Hepatocyte (in vitro differentiated cells): ENCODE measurements around the gene GBA3. TPM values are rescaled to one million over a fixed set of nuclear protein-coding genes. Genes with fewer than 3 reads are reported as not detected.

Experiments used
- DNase-seq: peaks from one replicate; pipeline ENCODE4 v3.0.0-alpha.2; 2016; ENCODE audit warnings: low spot score
- H2AFZ ChIP-seq: fragments of 200-600 bp; sonication (generic); 2 replicates; pipeline ENCODE4 v1.6.0; 2016; ENCODE audit warnings: antibody characterized with exemption, mild to moderate bottlenecking
- H3K27ac ChIP-seq: fragments of 200-600 bp; sonication (generic); 2 replicates; pipeline ENCODE4 v1.5.1; 2016; ENCODE audit warnings: mild to moderate bottlenecking
- H3K27me3 ChIP-seq: fragments of 200-600 bp; sonication (generic); 2 replicates; pipeline ENCODE4 v1.6.1; 2016
- H3K36me3 ChIP-seq: fragments of 200-600 bp; sonication (generic); replicated peaks from 2 replicates; pipeline ENCODE4 v1.5.1; 2016; ENCODE audit warnings: low read depth; ENCODE audit not compliant: insufficient read depth
- H3K4me1 ChIP-seq: fragments of 200-600 bp; sonication (generic); 2 replicates; pipeline ENCODE4 v1.5.1; 2016; ENCODE audit warnings: mild to moderate bottlenecking, moderate library complexity; ENCODE audit not compliant: insufficient read depth
- H3K4me2 ChIP-seq: fragments of 200-600 bp; sonication (generic); 2 replicates; pipeline ENCODE4 v1.6.0; 2016
- H3K4me3 ChIP-seq: fragments of 200-600 bp; sonication (generic); 2 replicates; pipeline ENCODE4 v1.5.1; 2016; ENCODE audit warnings: mild to moderate bottlenecking
- H3K79me2 ChIP-seq: fragments of 200-600 bp; sonication (generic); 2 replicates; pipeline ENCODE4 v1.6.0; 2017; ENCODE audit warnings: mild to moderate bottlenecking
- H3K9me2 ChIP-seq: fragments of 200-600 bp; sonication (generic); replicated peaks from 2 replicates; pipeline ENCODE4 v1.6.0; 2017; ENCODE audit warnings: mild to moderate bottlenecking; ENCODE audit not compliant: insufficient read depth
- H3K9me3 ChIP-seq: fragments of 200-600 bp; sonication (generic); 2 replicates; pipeline ENCODE4 v1.5.1; 2016; ENCODE audit warnings: low read depth, mild to moderate bottlenecking
- H4K20me1 ChIP-seq: fragments of 200-600 bp; sonication (generic); 2 replicates; pipeline ENCODE4 v1.6.0; 2016; ENCODE audit warnings: mild to moderate bottlenecking; ENCODE audit not compliant: insufficient read depth, poor library complexity, severe bottlenecking
- CTCF ChIP-seq: fragments of 200-600 bp; sonication (generic); IDR thresholded peaks from 2 replicates; pipeline ENCODE4 v1.5.1; 2016; ENCODE audit warnings: antibody characterized with exemption, mild to moderate bottlenecking; ENCODE audit not compliant: poor library complexity
- EZH2 ChIP-seq: fragments of 200-600 bp; sonication (generic); IDR thresholded peaks from 2 replicates; pipeline ENCODE4 v1.6.1; 2016; ENCODE audit warnings: antibody characterized with exemption, mild to moderate bottlenecking, borderline replicate concordance
- EZH2phosphoT487 ChIP-seq: fragments of 200-600 bp; sonication (generic); IDR thresholded peaks from one replicate; pipeline ENCODE4 v1.6.1; 2018; ENCODE audit warnings: antibody characterized with exemption, mild to moderate bottlenecking, low read depth, moderate library complexity; ENCODE audit not compliant: unreplicated experiment, severe bottlenecking
- WGBS: methylation state at CpG from one replicate; pipeline ENCODE4 v1.1.6; 2016; ENCODE audit warnings: low lambda C conversion rate; ENCODE audit errors: missing lambda C conversion rate; 5-methylcytosine and 5-hydroxymethylcytosine counted together
- polyA plus RNA-seq: library from polyadenylated mRNA; unstranded; fragments of >200 nt; fragmentation: Nextera tagmentation; extraction: Ambion mirVana; gene quantifications from 2 replicates; pipeline ENCODE4 v1.2.1, GENCODE V29; 2016
- total RNA-seq: library from RNA; depleted of rRNA; stranded (reverse); fragments of >200 nt; gene quantifications from 2 replicates; pipeline ENCODE4 v1.2.3, GENCODE V29; 2014

Gene GBA3
- total and polyA plus RNA-seq, 2 experiments from 2014 or later, result 14.3 to 34.2 TPM

GRCh38 chr4:22794732-22795131 lies 102.0 kb downstream of the GBA3 start:
- 86% methylated on average over 5 of the region's 5 CpGs for WGBS
- Histone ChIP-seq H3K27me3 (no peaks in the 10 kb centered on the region), H3K79me2 (no peaks in the 10 kb centered on the region), H3K4me2 (no peak overlapping the region), H4K20me1 (no peaks in the 10 kb centered on the region), H2AFZ (no peak overlapping the region), H3K9me3 (no peaks in the 10 kb centered on the region), H3K27ac (no peak overlapping the region), H3K9me2 (no peaks in the 10 kb centered on the region), H3K4me1 (no peaks in the 10 kb centered on the region), H3K36me3 (no peaks in the 10 kb centered on the region), H3K4me3 (no peak overlapping the region)
- no peak for DNase-seq
- TF ChIP-seq EZH2, result no peak
- no peak for TF ChIP-seq CTCF

- TF ChIP-seq EZH2phosphoT487, result no peak
- no peak for TF ChIP-seq EZH2
- no peak for TF ChIP-seq CTCF
Measured at GRCh38 chr4:22801391-22801790, 108.7 kb downstream of the GBA3 start.

GRCh38 chr4:22802876-22803275 lies 110.1 kb downstream of the GBA3 start:
- 76% methylated on average over 4 of the region's 4 CpGs for WGBS
- Histone ChIP-seq H4K20me1 (no peaks in the 10 kb centered on the region), H3K27ac (no peak overlapping the region), H3K4me2 (no peak overlapping the region), H3K4me3 (no peak overlapping the region), H3K9me3 (no peaks in the 10 kb centered on the region), H3K36me3 (no peaks in the 10 kb centered on the region), H3K79me2 (no peaks in the 10 kb centered on the region), H3K4me1 (no peaks in the 10 kb centered on the region), H2AFZ (no peak overlapping the region), H3K27me3 (no peaks in the 10 kb centered on the region), H3K9me2 (no peaks in the 10 kb centered on the region)
- TF ChIP-seq EZH2phosphoT487, result no peak
- TF ChIP-seq CTCF, result no peak
- no peak for TF ChIP-seq EZH2
- DNase-seq, result no peak

More at GRCh38 chr4:22801391-22801790, 108.7 kb downstream of the GBA3 start:
- Histone ChIP-seq H3K4me3 (no peak overlapping the region), H3K36me3 (no peaks in the 10 kb centered on the region), H3K79me2 (no peaks in the 10 kb centered on the region), H3K9me2 (no peaks in the 10 kb centered on the region), H3K27me3 (no peaks in the 10 kb centered on the region), H3K27ac (no peak overlapping the region), H4K20me1 (no peaks in the 10 kb centered on the region), H3K9me3 (no peaks in the 10 kb centered on the region), H2AFZ (no peak overlapping the region), H3K4me1 (no peaks in the 10 kb centered on the region), H3K4me2 (no peak overlapping the region)
- DNase-seq, result no peak

GRCh38 chr4:22803512-22803911 lies 110.8 kb downstream of the GBA3 start:
- Histone ChIP-seq H4K20me1 (no peaks in the 10 kb centered on the region), H3K4me2 (no peak overlapping the region), H3K79me2 (no peaks in the 10 kb centered on the region), H3K4me3 (no peak overlapping the region), H3K4me1 (no peaks in the 10 kb centered on the region), H3K27me3 (no peaks in the 10 kb centered on the region), H3K9me2 (no peaks in the 10 kb centered on the region), H3K9me3 (no peaks in the 10 kb centered on the region), H3K36me3 (no peaks in the 10 kb centered on the region), H2AFZ (no peak overlapping the region), H3K27ac (no peak overlapping the region)
- WGBS, result 84% methylated on average over 3 of the region's 3 CpGs
- DNase-seq, result no peak
- no peak for TF ChIP-seq EZH2
- no peak for TF ChIP-seq CTCF
- no peak for TF ChIP-seq EZH2phosphoT487
